Measurements from ENCODE around the gene CLEC2A.

Gene CLEC2A

GRCh38 chr12:9933958-9934357, 1.8 kb upstream of the CLEC2A start:
- DNase-seq (ENCODE audit: low read depth), result no peak

DNA sequence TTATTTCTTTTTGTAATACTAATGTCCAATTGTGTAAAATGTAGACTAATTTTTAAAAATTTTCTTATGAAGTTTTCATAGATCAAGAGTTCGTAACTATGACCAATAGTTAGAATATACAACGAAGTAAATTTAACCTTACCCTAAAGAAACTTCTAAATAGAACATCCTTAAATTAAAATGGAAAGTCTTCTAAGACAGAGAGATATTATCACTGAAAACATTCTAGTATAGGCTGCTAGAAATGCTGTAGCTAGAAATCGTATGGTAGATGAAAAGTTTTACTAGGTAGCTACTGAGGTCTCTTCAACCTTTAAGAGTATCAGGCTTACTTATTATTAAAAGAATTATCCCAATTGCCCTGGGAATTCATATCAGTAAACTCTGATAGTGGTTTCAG, 925 bp downstream of the CLEC2A start:
- DNase-seq (ENCODE audit: low read depth), result no peak

DNA sequence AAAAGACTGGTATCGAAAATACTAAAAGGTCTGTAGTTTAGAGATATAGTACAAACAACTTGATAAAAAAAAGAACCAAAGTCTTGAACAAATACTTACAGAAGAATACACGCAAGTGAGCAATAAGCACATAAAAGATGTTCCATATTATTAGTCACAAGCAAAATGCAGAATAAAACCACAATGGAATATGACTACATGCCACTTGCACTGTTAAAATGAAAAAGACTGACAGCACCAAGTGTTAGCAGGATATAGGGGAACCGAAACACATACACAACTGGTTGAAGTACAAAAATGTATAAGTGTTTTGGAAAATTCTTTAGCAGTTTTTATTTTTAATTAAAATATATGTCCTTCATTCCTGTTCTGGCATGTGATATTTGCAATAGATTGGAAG, 3.6 kb downstream of the CLEC2A start:
- no peak for DNase-seq (ENCODE audit: low read depth)

GRCh38 chr12:9926876-9927275, 5.3 kb downstream of the CLEC2A start:
- DNase-seq (ENCODE audit: low read depth), result no peak

- DNase-seq (ENCODE audit: low read depth), result no peak
Measured at GRCh38 chr12:9925705-9926393, 6.3 kb downstream of the CLEC2A start.

GRCh38 chr12:9922429-9922828, 9.7 kb downstream of the CLEC2A start:
- no peak for DNase-seq (ENCODE audit: low read depth)

GRCh38 chr12:9920451-9920850, 11.7 kb downstream of the CLEC2A start:
- DNase-seq (ENCODE audit: low read depth), result no peak

- DNase-seq (ENCODE audit: low read depth), result no peak
Measured at GRCh38 chr12:9919443-9919842, 12.7 kb downstream of the CLEC2A start.

- DNase-seq (ENCODE audit: low read depth), result no peak
Measured at GRCh38 chr12:9911708-9912107, 20.5 kb downstream of the CLEC2A start.

- DNase-seq (ENCODE audit: low read depth), result no peak
Measured at GRCh38 chr12:9910716-9911421, 21.3 kb downstream of the CLEC2A start.

GRCh38 chr12:9909724-9910123, 22.4 kb downstream of the CLEC2A start:
- no peak for DNase-seq (ENCODE audit: low read depth)

DNA sequence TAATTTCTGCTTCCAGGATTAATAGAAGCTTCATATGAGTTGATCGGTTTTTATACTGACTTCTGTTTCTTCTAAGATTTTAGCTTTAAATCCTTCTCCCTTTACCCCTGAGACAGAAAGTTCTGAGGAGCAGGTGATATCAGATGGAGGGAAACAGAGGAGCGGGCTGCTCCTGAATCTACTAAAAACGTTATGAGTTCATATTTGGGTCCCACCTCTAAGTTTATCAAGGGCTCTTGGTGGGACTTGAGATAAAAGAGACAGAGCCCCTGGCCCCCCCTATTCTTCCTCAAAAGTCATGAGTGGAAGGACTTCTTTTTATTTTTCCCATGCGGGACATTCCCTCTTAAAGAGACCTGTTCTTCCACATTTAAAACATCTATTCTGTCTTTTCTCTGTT, 23.8 kb downstream of the CLEC2A start:
- no peak for DNase-seq (ENCODE audit: low read depth)

- DNase-seq (ENCODE audit: low read depth), result no peak
Measured at GRCh38 chr12:9907769-9908168, 24.4 kb downstream of the CLEC2A start.

DNA sequence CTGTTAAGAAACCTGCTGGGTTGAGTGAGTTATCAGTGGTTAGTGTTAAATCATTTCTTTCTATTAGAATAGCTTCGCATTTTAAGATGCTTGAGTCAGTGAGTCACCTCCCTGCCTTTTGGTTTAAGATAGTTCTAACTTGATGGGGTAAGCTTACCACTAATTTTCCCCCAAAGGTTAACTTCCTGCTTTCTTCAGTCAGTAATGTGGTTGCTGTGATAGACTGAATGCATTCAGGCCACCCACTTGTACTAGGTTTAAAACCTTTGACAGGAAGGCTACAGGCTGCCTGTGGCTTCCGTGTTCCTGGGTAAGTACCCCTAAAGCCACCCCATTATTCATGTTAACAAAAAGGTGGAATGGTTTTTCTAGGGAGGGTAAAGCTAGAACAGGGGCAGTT, 25.3 kb downstream of the CLEC2A start:
- DNase-seq (ENCODE audit: low read depth), result no peak

DNA sequence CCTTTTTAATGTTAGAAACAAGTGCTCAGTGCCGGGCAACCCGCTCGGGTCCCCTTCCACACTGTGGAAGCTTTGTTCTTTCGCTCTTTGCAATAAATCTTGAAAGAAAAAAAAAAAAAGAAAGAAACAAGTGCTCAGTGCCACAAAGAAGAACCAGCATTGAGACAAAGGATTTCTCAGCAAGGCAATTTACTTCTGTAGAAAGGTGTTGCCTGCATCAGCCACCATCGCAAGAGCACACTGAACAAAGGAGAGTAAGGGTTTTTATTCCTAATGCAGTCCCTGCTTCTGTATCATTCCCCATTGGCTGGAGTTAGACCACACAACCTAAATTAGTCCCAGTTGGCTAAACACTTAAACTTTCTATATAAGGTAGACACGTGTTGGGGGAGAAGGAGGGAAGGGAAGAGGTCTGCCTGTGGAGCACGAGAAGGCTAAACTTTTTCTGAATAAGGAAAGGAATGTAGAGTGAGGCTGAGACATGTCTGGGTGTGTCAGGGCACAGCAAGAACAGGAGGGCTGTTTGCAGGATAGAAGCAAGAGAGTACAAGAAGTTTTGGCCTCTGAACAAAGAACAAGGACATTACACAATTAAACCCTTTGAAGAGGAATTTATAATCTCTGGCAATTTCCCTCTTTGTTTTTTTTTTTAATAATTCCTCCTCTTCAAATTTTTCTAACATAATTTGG, 29.5 kb downstream of the CLEC2A start:
- DNase-seq (ENCODE audit: low read depth), result no peak

DNA sequence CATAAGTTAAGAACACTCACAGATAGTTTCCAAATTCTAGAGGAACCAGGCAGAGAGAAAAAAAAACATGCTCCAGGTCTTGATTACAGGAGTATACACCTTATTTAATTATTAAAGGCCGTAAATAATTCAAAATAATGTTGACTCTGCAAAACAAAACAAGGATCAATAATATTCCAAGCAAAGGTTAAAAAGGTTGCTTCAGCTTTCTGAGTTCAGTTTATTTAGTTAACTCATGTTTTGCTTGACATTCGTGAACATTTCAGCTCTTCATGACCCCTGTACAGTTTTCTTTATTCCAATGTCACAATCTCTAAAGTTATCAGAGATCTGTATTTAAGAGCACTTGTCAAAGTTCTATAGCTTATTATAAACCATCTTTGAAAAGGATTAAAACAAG, 31.2 kb downstream of the CLEC2A start:
- no peak for DNase-seq (ENCODE audit: low read depth)

DNA sequence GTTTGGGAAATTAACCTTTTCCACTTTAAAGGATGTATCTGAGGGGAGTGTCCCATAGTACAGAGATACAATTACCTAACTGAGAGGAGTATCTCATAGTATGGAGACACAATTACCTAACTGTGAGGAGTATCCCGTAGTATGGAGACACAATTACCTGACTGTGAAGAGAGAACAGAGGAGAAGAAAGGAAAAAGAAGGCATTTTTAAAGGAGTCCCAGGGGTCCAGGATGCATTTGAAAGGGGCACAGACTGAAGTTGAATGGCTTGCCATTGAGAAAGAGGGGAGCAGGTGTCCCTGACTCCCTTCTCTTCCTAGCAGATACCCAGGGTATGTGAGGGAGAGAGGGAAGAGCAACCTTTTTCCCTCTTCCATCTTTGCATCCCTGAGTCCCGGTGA, 33.0 kb downstream of the CLEC2A start:
- no peak for DNase-seq (ENCODE audit: low read depth)

- DNase-seq (ENCODE audit: low read depth), result no peak
Measured at GRCh38 chr12:9897535-9897934, 34.6 kb downstream of the CLEC2A start.

DNA sequence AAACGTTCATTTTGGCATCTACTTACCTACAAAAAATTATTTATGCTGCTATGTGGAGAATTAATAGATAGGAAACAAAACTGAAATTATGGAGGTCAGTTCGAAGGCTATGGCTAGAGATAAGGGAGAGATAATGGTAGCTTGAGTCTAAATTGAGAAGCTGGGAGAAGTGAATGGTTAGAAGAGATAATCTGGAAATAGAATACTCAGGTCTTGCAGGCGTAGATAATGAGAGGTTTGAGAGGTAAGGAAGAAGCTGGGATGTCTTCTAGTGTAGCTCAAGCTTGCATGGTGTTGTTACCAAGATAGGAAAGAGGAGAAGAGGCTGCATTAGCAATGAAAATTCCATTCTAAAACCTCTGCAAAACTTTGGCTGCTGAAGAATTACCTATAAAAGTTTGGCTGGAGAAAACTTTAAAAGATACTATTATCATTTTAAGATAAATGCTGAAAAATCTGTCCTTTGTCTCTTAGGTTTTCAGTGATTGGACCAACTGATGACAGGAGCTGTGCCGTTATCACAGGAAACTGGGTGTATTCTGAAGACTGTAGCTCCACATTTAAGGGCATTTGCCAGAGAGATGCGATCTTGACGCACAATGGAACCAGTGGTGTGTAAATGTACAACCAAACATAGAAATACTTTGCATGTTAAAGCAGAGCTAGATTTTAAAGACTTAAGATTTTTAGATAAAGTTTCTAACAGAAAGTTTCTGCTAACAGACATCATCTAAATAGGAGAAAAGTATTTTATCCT, 36.8 kb downstream of the CLEC2A start:
- no peak for DNase-seq (ENCODE audit: low read depth)

GRCh38 chr12:9888665-9889273, 43.4 kb downstream of the CLEC2A start:
- no peak for DNase-seq (ENCODE audit: low read depth)

GRCh38 chr12:9883175-9883574, 49.0 kb downstream of the CLEC2A start:
- no peak for DNase-seq (ENCODE audit: low read depth)

GRCh38 chr12:9881988-9882387, 50.2 kb downstream of the CLEC2A start:
- DNase-seq (ENCODE audit: low read depth), result no peak
